ENCODE data around the gene CCDC184. TPM values are rescaled to one million over a fixed set of nuclear protein-coding genes. Genes with fewer than 3 reads are reported as not detected.

CCDC184 gene
- total RNA-seq, 1 experiment from 2014 or later = not detected

- Histone ChIP-seq H3K27ac (no peak overlapping the region), H2AFZ (no peak overlapping the region), H3K4me1 (replicated peaks; ENCODE audit: insufficient read depth) (peaks cover 7% of the 10 kb centered on the region; the same call in 1 of the 2 replicates), H3K4me3 (no peak overlapping the region), H4K20me1 (ENCODE audit: insufficient read depth) (no peaks in the 10 kb centered on the region), H3K36me3 (ENCODE audit: low read depth) (no peaks in the 10 kb centered on the region), H3K4me2 (no peak overlapping the region), H3K9me3 (ENCODE audit: insufficient read depth, low read depth) (no peaks in the 10 kb centered on the region), H3K79me2 (ENCODE audit: low read depth) (peaks cover 16% of the 10 kb centered on the region), H3K27me3 (ENCODE audit: insufficient read depth, low read depth) (no peaks in the 10 kb centered on the region), H3K9me2 (ENCODE audit: insufficient read depth) (no peaks in the 10 kb centered on the region), H3F3A (ENCODE audit: insufficient read depth, low read depth) (peaks cover 6% of the 10 kb centered on the region; the same call in 1 of the 2 replicates)
- CTCF ChIA-PET = interaction anchor here (0.5 kb wide), 1 partner anchor 387 kb away, joined by 5 read pairs; no protein-coding TSS in a partner anchor
- POLR2A ChIA-PET (ENCODE audit: unreplicated experiment) = no interaction called here
- no peak for DNase-seq
- BruUV-seq (replicated peaks) = no TSS peak
- intact Hi-C loops (cut with micrococcal nuclease; ENCODE audit: unreplicated experiment) = no loop called here
- TF ChIP-seq CTCF (conservative IDR thresholded peaks at IDR 0.05) = no peak
- TF ChIP-seq EZH2 (IDR thresholded peaks at IDR 0.05; ENCODE audit: low read depth) = no peak
Observed at GRCh38 chr12:48160046-48160445, 23.4 kb upstream of the CCDC184 start.

- DNase-seq = no peak
- Histone ChIP-seq H3K4me1 (replicated peaks; ENCODE audit: insufficient read depth) (peaks cover 7% of the 10 kb centered on the region; the same call in 1 of the 2 replicates), H2AFZ (no peak overlapping the region), H3K9me2 (ENCODE audit: insufficient read depth) (no peaks in the 10 kb centered on the region), H4K20me1 (ENCODE audit: insufficient read depth) (no peaks in the 10 kb centered on the region), H3K9me3 (ENCODE audit: insufficient read depth, low read depth) (no peaks in the 10 kb centered on the region), H3K4me2 (no peak overlapping the region), H3K36me3 (ENCODE audit: low read depth) (no peaks in the 10 kb centered on the region), H3F3A (ENCODE audit: insufficient read depth, low read depth) (peaks cover 6% of the 10 kb centered on the region; the same call in 1 of the 2 replicates), H3K4me3 (no peak overlapping the region), H3K79me2 (ENCODE audit: low read depth) (peaks cover 13% of the 10 kb centered on the region), H3K27ac (no peak overlapping the region), H3K27me3 (ENCODE audit: insufficient read depth, low read depth) (no peaks in the 10 kb centered on the region)
- ChIA-PET CTCF (no interaction called here), POLR2A (ENCODE audit: unreplicated experiment) (no interaction called here)
- TF ChIP-seq EZH2 (IDR thresholded peaks at IDR 0.05; ENCODE audit: low read depth) (no peak), CTCF (conservative IDR thresholded peaks at IDR 0.05) (no peak)
- intact Hi-C loops (cut with micrococcal nuclease; ENCODE audit: unreplicated experiment) = no loop called here
- BruUV-seq (replicated peaks) = no TSS peak
Observed at GRCh38 chr12:48160807-48161206, 22.6 kb upstream of the CCDC184 start.

- ChIA-PET CTCF (interaction anchor here (0.6 to 1.0 kb wide), 2 partner anchors 213 to 323 kb away, joined by 3 to 4 read pairs; no protein-coding TSS in a partner anchor), POLR2A (ENCODE audit: unreplicated experiment) (no interaction called here)
- H2AFZ ChIP-seq = no peak overlapping the region
- no peaks in the 10 kb centered on the region for H3K36me3 ChIP-seq (ENCODE audit: low read depth)
- H3K27ac ChIP-seq = no peak overlapping the region
- DNase-seq = no peak
- H3K4me2 ChIP-seq = no peak overlapping the region
- no peak overlapping the region for H3K4me3 ChIP-seq
- no peaks in the 10 kb centered on the region for H3K27me3 ChIP-seq (ENCODE audit: insufficient read depth, low read depth)
- no TSS peak for BruUV-seq (replicated peaks)
- no peaks in the 10 kb centered on the region for H3K79me2 ChIP-seq (ENCODE audit: low read depth)
- H4K20me1 ChIP-seq (ENCODE audit: insufficient read depth) = no peaks in the 10 kb centered on the region
- TF ChIP-seq CTCF (conservative IDR thresholded peaks at IDR 0.05) (no peak), EZH2 (IDR thresholded peaks at IDR 0.05; ENCODE audit: low read depth) (no peak)
- H3K4me1 ChIP-seq (replicated peaks; ENCODE audit: insufficient read depth) = no peaks in the 10 kb centered on the region
- H3F3A ChIP-seq (ENCODE audit: insufficient read depth, low read depth) = 0 out of 2 replicates have a peak, but pooled peaks cover under 1% of the 10 kb centered on the region
- H3K9me2 ChIP-seq (ENCODE audit: insufficient read depth) = no peaks in the 10 kb centered on the region
- no peaks in the 10 kb centered on the region for H3K9me3 ChIP-seq (ENCODE audit: insufficient read depth, low read depth)
- intact Hi-C loops (cut with micrococcal nuclease; ENCODE audit: unreplicated experiment) = no loop called here
Observed at GRCh38 chr12:48163150-48163747, 20.2 kb upstream of the CCDC184 start.

Measured in PC-9 (cell line).